ENCODE results near the gene MSI2. TPM values are rescaled to one million over a fixed set of nuclear protein-coding genes. Genes with fewer than 3 reads are reported as not detected.

The MSI2 gene
- total RNA-seq, 8 experiments from 2014 or later: 33.0 to 114 (median 67.5) TPM

DNA sequence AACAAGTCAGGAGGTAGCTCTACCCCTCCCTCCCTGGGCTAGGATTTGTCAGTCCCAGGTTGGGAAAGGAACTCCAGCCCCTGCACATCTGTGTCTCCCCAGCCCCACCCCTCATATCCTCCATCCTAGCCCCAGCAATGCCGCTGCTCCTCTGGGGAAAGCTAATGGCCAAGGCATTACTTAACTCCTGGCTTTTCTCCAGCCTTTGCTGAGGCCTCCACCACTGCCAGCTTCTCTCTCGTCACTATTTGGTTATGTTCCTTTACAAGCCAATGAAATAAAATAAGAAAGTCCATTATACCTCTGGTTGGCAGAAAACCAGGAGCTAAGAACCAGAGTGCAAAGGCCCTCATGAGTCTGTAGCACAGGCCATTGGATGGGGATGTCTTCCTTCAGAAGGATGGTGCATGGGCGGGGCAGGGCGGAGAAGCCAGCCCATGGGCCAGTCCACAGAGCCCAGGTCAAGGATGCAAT, 317.8 kb downstream of the MSI2 start:
- 68 to 100% (median 83%) methylated on average over 1 to 3 of the region's 4 CpGs; no CpG with 5 or more reads in 6 of the 10 experiments for WGBS, 10 experiments
- no peak overlapping the region for H3K4me3 ChIP-seq
- H3K4me1 ChIP-seq (replicated peaks in 1 of 2): peaks cover 43 to 63% of the 10 kb centered on the region in 2 donors
- H3K27ac ChIP-seq: no peak overlapping the region
- no peak for ATAC-seq (replicated peaks in 6 of 8)
- in situ Hi-C loops (cut with MboI; ENCODE audit: low pct_unique_long_range_greater_than_20kb in 2 of 9, low sequenced_read_pairs in 9 of 9, unreplicated experiment in 9 of 9): no loop called here

DNA sequence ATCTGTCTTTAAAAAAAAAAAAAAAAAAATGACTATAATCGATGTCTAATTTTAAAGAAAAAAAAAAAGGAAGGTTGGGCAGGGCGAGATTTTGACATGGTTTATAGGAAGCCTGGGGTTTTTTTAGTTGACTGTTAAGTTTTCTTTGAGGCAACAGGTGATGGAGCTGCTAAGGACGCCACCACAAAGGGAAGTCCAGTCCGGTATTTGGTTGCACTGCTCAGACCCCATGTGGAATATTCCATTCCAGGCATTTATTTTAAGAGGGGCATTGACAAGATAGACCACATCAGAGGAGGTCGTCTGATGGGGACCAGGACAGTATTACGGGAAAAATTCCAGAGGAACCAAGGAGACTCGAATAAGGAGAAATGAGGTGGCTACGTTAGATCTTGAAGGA, 320.4 kb downstream of the MSI2 start:
- in situ Hi-C loops (cut with MboI; ENCODE audit: low pct_unique_long_range_greater_than_20kb in 2 of 9, low sequenced_read_pairs in 9 of 9, unreplicated experiment in 9 of 9): no loop called here
- ATAC-seq (replicated peaks in 6 of 8): no peak
- Histone ChIP-seq H3K27ac (peak overlapping the region; percentile 20 to 69), H3K4me1 (replicated peaks in 1 of 2) (peaks cover 46 to 55% of the 10 kb centered on the region in 2 donors), H3K4me3 (no peak overlapping the region)
- 79 to 100% (median 92%) methylated on average over 3 to 8 of the region's 8 CpGs for WGBS, 10 experiments

DNA sequence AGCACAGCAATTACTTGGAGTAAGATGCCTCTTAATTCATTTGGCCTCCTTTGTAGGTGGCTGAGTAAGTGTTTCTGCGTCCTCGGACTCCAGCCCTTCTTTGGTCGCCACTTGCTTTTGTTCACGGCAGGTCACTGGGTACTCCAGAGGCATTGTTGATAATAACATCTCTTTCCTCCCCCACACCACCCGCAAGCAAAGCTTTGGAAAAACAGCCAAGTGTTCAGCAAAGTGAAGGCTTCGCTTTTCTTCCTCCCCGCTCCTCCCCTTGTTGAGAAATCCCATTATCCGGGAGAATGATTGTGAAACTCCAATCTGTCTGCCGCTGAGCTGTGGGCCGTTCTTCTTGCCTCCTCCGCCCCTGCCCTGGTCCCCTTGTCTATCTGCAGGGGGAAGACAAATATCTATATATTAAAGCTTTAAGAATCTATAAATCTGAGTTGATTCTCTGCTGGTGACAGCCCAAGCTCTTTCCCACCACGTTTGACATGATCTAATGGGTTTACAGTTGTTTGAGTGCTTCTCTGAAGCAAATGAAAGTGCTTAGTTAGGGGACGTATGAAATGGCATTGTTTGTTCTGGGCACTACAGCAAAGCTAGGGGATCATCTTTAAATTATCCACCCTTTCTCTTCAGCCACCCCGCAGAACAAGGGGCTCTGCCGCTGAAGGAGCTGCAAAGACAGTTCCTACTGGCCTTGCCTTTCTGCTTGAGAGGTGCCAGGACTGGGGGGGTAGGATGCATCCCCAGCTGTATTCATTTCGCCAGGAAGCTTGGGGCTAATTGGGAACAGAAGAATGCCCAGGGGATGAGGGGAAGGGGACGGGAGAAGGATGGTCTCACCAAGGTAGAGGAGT, 321.7 kb downstream of the MSI2 start:
- H3K27ac ChIP-seq: peak overlapping the region; percentile 54 to 69
- H3K4me1 ChIP-seq (replicated peaks in 1 of 2): peaks cover 46 to 55% of the 10 kb centered on the region in 2 donors
- in situ Hi-C loops (cut with MboI; ENCODE audit: low pct_unique_long_range_greater_than_20kb in 2 of 9, low sequenced_read_pairs in 9 of 9, unreplicated experiment in 9 of 9): no loop called here
- ATAC-seq (replicated peaks in 6 of 8): peak in 7 of 8 experiments; percentile 84 to 91 (median 86)
- H3K4me3 ChIP-seq: peak overlapping the region in 4 of 5 donors; percentile 0 to 26 (median 13)
- 0 to 60% (median 4%) methylated on average over 1 to 13 of the region's 17 CpGs for WGBS, 10 experiments

DNA sequence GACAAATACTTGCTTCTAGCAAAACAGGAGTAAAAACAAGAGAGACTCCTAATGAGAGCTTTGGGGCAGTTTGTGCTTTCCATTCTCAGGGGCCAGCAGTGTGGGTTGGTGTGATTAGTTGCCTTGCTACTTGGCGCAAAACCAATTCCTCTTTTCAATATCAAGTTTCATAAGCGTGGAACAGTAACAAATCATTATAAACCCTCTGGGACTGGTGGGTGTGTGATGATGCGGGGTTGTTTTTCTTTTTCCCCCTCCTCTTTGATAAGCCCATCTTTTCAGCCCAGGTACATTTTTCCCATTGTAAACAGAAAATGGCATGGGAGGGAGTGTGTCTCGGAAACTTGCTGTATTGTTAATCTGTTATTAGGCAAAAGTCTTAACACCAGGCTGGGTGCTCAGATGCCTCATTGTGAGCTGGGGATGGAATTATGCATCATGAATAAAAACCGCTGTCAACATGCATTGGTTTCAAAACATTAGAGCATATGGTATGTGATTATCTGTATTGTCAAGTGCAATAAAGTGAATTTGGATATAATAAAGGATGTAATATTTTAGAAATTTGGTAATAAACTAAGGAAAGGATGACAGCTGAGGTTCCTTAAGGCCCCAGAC, 322.4 kb downstream of the MSI2 start:
- Histone ChIP-seq H3K4me1 (replicated peaks in 1 of 2) (peaks cover 46 to 55% of the 10 kb centered on the region in 2 donors), H3K27ac (peak overlapping the region; percentile 54 to 69), H3K4me3 (peak overlapping the region in 3 of 5 donors; percentile 0 to 26 (median 21))
- ATAC-seq (replicated peaks in 6 of 8): peak in 3 of 8 experiments; percentile 24 to 41 (median 35)
- 20 to 100% (median 76%) methylated on average over 1 to 5 of the region's 5 CpGs; no CpG with 5 or more reads in 3 of the 10 experiments for WGBS, 10 experiments
- in situ Hi-C loops (cut with MboI; ENCODE audit: low pct_unique_long_range_greater_than_20kb in 2 of 9, low sequenced_read_pairs in 9 of 9, unreplicated experiment in 9 of 9): no loop called here

DNA sequence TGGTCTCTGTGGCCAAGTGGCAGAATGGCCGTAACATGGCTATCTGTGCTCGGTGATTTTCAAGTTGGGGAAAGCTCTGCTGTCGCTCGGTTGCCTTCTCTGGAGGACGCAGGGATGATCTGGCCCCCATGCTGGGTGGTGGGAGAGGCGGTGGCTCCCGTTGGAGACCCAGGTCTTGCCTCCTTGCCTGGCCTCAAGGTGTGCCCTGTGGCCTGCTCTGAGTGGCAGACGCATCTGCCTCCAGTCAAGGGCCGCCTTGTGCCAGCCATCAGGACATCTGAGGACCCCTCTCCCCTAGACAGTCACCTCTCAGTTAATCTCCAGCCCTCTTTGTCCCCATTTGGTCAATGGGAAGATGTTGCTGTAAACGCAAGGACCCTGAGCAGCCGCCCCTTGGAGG, 322.9 kb downstream of the MSI2 start:
- peak overlapping the region; percentile 31 for H3K27ac ChIP-seq
- H3K4me1 ChIP-seq (replicated peaks in 1 of 2): peaks cover 49 to 55% of the 10 kb centered on the region in 2 donors
- ATAC-seq (replicated peaks in 6 of 8): no peak
- WGBS, 10 experiments: 84 to 100% (median 92%) methylated on average over 1 to 7 of the region's 11 CpGs; no CpG with 5 or more reads in 3 of the 10 experiments
- in situ Hi-C loops (cut with MboI; ENCODE audit: low pct_unique_long_range_greater_than_20kb in 2 of 9, low sequenced_read_pairs in 9 of 9, unreplicated experiment in 9 of 9): no loop called here
- H3K4me3 ChIP-seq: no peak overlapping the region

DNA sequence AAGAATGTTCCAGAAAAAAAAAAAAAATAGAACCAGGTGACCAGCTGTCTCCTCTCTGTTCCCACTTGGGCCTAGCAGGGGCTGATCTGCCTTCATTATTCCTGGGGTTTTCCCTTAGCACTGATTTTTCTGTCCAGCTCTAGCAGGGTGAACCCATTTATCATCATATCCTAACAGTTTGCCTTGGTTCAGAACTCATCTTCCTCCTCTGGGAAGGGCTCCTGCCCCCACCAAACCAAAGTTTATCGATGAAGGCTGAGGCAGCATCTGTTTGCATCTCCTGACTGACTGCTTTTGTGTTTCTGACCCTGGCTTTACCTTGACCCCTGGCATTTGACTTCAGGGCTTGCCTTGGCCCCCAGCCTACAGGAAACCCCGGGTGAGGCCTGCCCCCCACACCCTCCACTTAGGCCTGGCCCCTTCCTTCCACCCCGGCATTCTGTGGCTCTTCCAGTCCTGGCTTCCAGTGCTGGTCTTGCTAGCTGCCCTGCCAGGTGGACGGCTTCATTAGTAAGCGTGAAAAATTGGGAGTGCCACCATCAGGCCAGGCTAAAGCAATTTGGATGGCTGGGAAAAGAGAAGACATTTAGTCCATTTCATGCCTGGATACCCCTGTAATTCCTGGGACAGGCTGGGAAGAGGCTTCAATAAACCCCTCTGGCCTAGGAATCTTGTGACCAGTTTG, 323.9 kb downstream of the MSI2 start:
- WGBS, 10 experiments: 0 to 92% (median 36%) methylated on average over 1 to 2 of the region's 5 CpGs; no CpG with 5 or more reads in 6 of the 10 experiments
- peaks cover 49 to 56% of the 10 kb centered on the region in 2 donors for H3K4me1 ChIP-seq (replicated peaks in 1 of 2)
- ATAC-seq (replicated peaks in 6 of 8): no peak
- in situ Hi-C loops (cut with MboI; ENCODE audit: low pct_unique_long_range_greater_than_20kb in 2 of 9, low sequenced_read_pairs in 9 of 9, unreplicated experiment in 9 of 9): no loop called here
- peak overlapping the region; percentile 26 to 31 for H3K27ac ChIP-seq
- H3K4me3 ChIP-seq: no peak overlapping the region

DNA sequence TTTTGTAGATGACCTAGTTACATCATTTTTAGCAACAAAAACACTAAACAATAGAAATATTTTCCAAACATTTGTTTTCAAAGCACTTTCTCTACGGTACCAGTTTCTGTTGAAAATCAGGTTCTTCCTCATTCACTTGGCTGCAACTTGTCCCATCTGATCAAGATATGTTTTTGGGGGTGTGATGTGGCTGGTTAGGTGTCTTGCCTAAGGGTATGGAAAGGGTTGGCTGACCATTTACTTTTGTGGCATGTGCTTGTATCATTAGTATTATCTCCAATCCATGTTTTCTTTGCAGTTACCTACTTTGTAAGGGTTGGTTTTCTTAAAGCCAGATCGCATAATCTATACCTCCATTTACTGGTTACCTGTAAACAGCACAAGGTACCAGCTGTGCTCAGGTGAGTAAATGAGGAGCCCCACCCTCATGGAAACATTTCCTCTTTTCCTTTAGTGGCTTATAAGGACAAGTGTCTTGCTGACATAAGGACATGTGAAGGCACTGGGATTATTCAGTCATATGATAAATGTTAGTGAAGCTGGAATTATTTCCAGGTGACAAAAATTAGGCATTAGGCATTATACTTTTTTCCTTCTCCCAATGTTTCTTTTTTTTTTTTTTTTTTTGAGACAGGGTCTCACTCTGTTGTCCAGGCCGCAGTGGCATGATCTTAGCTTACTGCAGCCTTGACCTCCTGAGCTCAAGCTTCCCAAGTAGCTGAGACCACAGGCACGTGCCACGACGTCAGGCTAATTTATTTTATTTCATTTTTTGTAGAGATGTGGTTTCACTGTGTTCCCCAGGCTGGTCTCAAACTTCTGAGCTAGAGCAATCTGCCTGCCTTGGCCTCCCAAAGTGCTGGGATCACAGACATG, 326.8 kb downstream of the MSI2 start:
- Histone ChIP-seq H3K4me1 (replicated peaks in 1 of 2) (peaks cover 50 to 58% of the 10 kb centered on the region in 2 donors), H3K27ac (no peak overlapping the region), H3K4me3 (no peak overlapping the region)
- no peak for ATAC-seq (replicated peaks in 6 of 8)
- WGBS, 10 experiments: 42 to 100% (median 92%) methylated on average over 2 to 6 of the region's 6 CpGs
- in situ Hi-C loops (cut with MboI; ENCODE audit: low pct_unique_long_range_greater_than_20kb in 2 of 9, low sequenced_read_pairs in 9 of 9, unreplicated experiment in 9 of 9): no loop called here

DNA sequence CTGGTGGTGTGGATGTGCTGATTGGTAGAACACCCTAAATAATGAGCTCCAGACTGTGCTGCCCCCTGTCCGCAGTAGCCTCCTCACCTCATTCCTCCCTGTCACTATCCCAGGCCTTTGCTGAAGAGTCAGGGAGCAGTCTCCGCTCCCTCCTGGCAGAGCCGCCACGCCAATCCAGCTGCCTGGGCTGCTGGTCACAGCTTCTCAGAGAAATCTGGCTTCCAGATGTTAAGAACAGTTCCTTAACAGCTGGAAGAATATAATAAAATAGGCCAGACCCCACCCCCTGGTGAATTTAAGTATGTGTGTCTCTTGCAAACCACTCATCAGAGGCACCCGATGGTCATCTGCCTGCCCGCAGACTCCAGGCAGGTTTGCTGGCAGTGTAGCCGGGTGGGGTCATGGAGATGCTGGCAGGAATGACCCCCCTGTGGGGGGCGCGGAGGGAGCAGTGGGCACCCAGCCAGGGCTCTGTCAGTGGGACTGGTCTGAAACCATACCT, 327.8 kb downstream of the MSI2 start:
- WGBS, 10 experiments: 6 to 100% (median 90%) methylated on average over 1 to 5 of the region's 9 CpGs; no CpG with 5 or more reads in 2 of the 10 experiments
- Histone ChIP-seq H3K4me3 (no peak overlapping the region), H3K4me1 (replicated peaks in 1 of 2) (peaks cover 49 to 57% of the 10 kb centered on the region in 2 donors), H3K27ac (no peak overlapping the region)
- in situ Hi-C loops (cut with MboI; ENCODE audit: low pct_unique_long_range_greater_than_20kb in 2 of 9, low sequenced_read_pairs in 9 of 9, unreplicated experiment in 9 of 9): no loop called here
- ATAC-seq (replicated peaks in 6 of 8): peak in 4 of 8 experiments; percentile 31 to 91 (median 85)

DNA sequence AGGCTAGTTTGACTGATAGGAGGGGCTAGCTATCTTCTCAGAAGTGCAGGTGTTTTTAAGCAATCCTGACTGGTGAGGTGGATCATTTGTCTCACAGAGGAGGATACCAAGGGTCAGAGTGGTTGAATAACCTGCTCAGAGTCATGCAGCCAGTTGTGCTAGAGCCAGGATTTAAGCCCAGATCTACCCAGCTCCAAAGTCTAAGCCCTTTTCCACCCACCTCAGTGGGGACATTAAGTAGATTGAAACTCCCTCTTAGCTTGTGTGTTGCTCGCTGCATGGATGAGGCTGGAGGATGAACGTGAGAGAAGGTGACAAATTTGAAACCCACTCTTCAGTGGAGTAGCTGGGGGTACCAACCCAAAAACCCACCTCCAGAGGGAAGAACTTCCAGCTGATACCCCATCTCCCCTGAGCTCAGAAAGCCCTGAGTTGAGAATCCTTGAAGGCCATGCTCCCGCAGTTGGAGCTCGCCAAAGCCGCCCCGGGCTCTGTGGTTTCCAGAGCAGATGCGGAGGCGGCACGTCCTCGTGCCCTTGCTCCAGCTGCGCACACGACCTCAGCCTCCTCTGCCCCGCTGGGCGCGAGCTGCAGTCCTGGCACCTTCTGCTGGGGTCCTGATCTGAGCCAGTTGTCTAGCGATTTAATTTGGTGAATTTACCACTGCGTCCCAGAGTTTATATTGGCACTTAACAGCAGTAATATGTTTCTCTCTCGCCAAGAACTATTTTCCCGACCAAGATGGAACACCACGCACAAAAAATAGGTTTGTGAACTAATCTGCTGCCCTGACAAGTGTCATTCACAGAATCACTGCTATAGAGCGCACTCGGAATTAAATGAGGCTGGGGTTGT, 329.2 kb downstream of the MSI2 start:
- 80 to 100% (median 95%) methylated on average over 1 to 15 of the region's 22 CpGs; no CpG with 5 or more reads in 5 of the 10 experiments for WGBS, 10 experiments
- in situ Hi-C loops (cut with MboI; ENCODE audit: low pct_unique_long_range_greater_than_20kb in 2 of 9, low sequenced_read_pairs in 9 of 9, unreplicated experiment in 9 of 9): no loop called here
- ATAC-seq (replicated peaks in 6 of 8): no peak
- Histone ChIP-seq H3K27ac (no peak overlapping the region), H3K4me3 (no peak overlapping the region), H3K4me1 (replicated peaks in 1 of 2) (peaks cover 34 to 55% of the 10 kb centered on the region in 2 donors)

DNA sequence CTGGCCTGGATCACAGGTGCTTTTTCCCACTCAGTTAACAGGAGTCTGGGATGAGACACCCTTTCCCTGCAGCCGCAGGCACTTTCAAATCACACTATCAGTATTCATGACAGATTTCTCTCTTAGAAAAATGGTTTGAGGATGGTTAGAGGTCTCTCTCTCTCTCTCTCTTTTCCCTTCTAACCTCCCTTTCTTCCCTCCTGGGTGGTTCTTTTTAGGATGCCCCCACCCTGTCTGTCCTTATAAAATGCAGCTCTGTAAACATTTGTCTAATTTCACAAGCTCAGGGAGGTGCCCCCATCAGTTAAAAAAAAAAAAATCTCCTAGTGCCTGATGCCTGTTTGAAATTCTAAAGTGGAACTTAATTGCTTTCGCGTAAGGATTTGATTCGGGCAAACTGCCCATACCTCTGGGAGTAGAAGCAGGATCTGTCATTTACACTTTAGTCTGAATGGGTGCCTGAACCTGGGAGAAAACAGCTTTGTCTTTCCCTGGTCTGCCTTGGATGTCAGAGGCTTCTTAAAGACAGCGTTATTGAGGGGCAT, 329.9 kb downstream of the MSI2 start:
- no peak for ATAC-seq (replicated peaks in 6 of 8)
- Histone ChIP-seq H3K27ac (no peak overlapping the region), H3K4me1 (replicated peaks in 1 of 2) (peaks cover 34 to 54% of the 10 kb centered on the region in 2 donors), H3K4me3 (no peak overlapping the region)
- in situ Hi-C loops (cut with MboI; ENCODE audit: low pct_unique_long_range_greater_than_20kb in 2 of 9, low sequenced_read_pairs in 9 of 9, unreplicated experiment in 9 of 9): no loop called here
- 12 to 100% (median 87%) methylated on average over 1 to 4 of the region's 5 CpGs; no CpG with 5 or more reads in 3 of the 10 experiments for WGBS, 10 experiments

DNA sequence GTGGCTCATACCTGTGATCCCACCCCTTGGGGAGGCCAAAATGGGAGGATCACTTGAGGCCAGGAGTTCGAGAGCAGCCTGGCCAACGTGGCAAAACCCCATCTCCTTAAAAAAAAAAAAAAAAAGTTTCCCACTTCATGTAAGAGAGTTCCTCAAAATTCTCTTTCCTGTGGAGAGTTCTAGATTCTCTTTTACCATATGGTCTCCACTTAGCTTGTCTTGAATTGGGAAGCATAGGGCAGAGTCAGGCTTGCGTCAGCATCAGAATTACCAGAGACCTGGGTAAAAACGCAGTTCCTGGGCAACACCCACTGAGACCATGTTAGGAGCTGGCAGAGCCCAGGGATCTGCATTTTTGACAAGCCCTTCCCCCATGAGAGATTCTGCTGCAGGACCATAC, 330.4 kb downstream of the MSI2 start:
- no peak overlapping the region for H3K27ac ChIP-seq
- ATAC-seq (replicated peaks in 6 of 8): no peak

More for the DNA sequence above, 330.4 kb downstream of the MSI2 start:
- no peak overlapping the region for H3K4me3 ChIP-seq
- peaks cover 34 to 54% of the 10 kb centered on the region in 2 donors for H3K4me1 ChIP-seq (replicated peaks in 1 of 2)
- WGBS, 10 experiments: 90 to 100% (median 93%) methylated on average over 1 to 3 of the region's 4 CpGs; no CpG with 5 or more reads in 5 of the 10 experiments
- in situ Hi-C loops (cut with MboI; ENCODE audit: low pct_unique_long_range_greater_than_20kb in 2 of 9, low sequenced_read_pairs in 9 of 9, unreplicated experiment in 9 of 9): no loop called here

All from motor neuron (in vitro differentiated cells).